WERI-Rb-1 (cell line): ENCODE measurements around the gene CXCL6.

Experiments used
- DNase-seq: peaks from one replicate; pipeline ENCODE4 v3.0.0-alpha.2; 2020
- H3K27ac ChIP-seq: fragments of 250-450 bp; sonication (Bioruptor Pico); 2 replicates; pipeline ENCODE4 v1.5.1; 2020; ENCODE audit warnings: mild to moderate bottlenecking, moderate library complexity
- H3K27me3 ChIP-seq: fragments of 250-450 bp; sonication (Bioruptor Pico); 2 replicates; pipeline ENCODE4 v1.5.1; 2021; ENCODE audit warnings: mild to moderate bottlenecking, low read depth, moderate library complexity; ENCODE audit not compliant: insufficient read depth, severe bottlenecking
- H3K36me3 ChIP-seq: fragments of 250-450 bp; sonication (Bioruptor Pico); 2 replicates; pipeline ENCODE4 v1.5.1; 2020; ENCODE audit warnings: mild to moderate bottlenecking, moderate library complexity
- H3K4me3 ChIP-seq: 2 replicates; pipeline ENCODE4 v1.5.1; 2011; ENCODE audit warnings: low read depth, mild to moderate bottlenecking, control low read depth, low read length
- H3K9me3 ChIP-seq: fragments of 250-450 bp; sonication (Bioruptor Pico); 2 replicates; pipeline ENCODE4 v1.5.1; 2021; ENCODE audit warnings: mild to moderate bottlenecking, moderate library complexity; ENCODE audit not compliant: severe bottlenecking
- TF ChIP-seq, protein P1 (sequence below): IDR thresholded peaks from 2 replicates; pipeline ENCODE4 v1.5.1; 2011; ENCODE audit warnings: low read depth, mild to moderate bottlenecking, control low read depth, inconsistent platforms, low read length

CXCL6 gene

DNA sequence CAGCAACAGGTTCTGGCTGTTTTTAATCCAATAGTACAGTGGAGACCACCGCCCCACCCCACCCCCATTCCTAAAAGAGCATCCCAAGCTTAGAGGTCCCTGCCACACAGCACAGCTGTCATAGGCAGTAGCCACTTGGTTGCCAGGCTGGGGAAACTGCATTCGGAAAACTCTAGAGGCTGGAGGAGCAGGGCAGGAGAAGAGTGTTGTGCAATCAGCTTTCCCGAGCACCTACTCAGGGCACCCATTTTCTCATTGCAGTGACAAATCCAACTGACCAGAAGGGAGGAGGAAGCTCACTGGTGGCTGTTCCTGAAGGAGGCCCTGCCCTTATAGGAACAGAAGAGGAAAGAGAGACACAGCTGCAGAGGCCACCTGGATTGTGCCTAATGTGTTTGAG lies 33.8 kb downstream of the CXCL6 start:
- DNase-seq = no peak
- Histone ChIP-seq H3K9me3 (no peaks in the 10 kb centered on the region), H3K27ac (no peak overlapping the region), H3K36me3 (no peaks in the 10 kb centered on the region), H3K4me3 (no peak overlapping the region), H3K27me3 (no peaks in the 10 kb centered on the region)
- TF ChIP-seq, protein P1, sequence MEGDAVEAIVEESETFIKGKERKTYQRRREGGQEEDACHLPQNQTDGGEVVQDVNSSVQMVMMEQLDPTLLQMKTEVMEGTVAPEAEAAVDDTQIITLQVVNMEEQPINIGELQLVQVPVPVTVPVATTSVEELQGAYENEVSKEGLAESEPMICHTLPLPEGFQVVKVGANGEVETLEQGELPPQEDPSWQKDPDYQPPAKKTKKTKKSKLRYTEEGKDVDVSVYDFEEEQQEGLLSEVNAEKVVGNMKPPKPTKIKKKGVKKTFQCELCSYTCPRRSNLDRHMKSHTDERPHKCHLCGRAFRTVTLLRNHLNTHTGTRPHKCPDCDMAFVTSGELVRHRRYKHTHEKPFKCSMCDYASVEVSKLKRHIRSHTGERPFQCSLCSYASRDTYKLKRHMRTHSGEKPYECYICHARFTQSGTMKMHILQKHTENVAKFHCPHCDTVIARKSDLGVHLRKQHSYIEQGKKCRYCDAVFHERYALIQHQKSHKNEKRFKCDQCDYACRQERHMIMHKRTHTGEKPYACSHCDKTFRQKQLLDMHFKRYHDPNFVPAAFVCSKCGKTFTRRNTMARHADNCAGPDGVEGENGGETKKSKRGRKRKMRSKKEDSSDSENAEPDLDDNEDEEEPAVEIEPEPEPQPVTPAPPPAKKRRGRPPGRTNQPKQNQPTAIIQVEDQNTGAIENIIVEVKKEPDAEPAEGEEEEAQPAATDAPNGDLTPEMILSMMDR = no peak

DNA sequence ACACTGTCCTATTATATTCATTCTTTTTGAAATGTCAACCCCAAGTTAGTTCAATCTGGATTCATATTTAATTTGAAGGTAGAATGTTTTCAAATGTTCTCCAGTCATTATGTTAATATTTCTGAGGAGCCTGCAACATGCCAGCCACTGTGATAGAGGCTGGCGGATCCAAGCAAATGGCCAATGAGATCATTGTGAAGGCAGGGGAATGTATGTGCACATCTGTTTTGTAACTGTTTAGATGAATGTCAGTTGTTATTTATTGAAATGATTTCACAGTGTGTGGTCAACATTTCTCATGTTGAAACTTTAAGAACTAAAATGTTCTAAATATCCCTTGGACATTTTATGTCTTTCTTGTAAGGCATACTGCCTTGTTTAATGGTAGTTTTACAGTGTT lies 34.3 kb downstream of the CXCL6 start:
- H3K27me3 ChIP-seq = no peaks in the 10 kb centered on the region
- no peak overlapping the region for H3K27ac ChIP-seq
- H3K9me3 ChIP-seq = no peaks in the 10 kb centered on the region
- TF ChIP-seq, protein P1 = no peak
- DNase-seq = no peak
- H3K36me3 ChIP-seq = no peaks in the 10 kb centered on the region
- no peak overlapping the region for H3K4me3 ChIP-seq

DNA sequence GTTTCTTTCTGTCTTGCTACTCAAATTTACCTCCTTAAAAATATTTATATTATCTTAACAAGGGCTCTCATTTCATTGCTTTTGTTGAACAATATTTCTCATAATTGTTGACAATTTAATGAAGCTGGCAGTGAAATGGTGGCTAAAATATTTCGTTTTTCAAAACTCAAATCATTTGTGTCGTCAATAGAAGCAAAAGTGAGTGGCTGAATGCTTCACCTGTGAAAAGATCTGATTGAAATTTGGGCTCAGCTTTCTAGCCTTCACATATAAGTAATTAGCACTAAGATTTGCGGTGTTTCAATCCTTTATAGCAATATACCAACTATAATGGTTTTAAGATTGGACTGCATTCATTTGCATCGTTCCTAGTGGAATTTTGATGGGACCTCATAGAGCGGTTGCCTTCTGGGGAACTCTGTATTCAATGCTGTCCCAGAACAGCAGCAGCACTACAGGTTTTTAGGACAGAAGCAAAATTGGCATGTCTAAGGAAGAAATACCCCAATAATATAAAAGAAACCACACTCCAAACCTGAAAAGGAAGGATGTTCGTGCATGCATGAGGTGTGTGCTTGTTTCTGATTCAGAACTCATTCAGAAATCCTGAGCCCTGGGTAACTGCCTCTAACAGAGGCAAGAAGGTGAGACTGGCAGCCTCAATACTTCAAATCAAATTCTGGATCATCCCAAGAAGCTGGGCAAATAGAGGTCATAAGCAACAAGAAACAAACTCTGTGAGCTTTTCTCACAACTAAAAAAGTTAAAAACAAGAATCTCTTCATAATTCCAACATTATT lies 35.2 kb downstream of the CXCL6 start:
- Histone ChIP-seq H3K4me3 (no peak overlapping the region), H3K36me3 (no peaks in the 10 kb centered on the region), H3K27ac (no peak overlapping the region), H3K27me3 (no peaks in the 10 kb centered on the region), H3K9me3 (no peaks in the 10 kb centered on the region)
- TF ChIP-seq, protein P1 = no peak
- DNase-seq = no peak

DNA sequence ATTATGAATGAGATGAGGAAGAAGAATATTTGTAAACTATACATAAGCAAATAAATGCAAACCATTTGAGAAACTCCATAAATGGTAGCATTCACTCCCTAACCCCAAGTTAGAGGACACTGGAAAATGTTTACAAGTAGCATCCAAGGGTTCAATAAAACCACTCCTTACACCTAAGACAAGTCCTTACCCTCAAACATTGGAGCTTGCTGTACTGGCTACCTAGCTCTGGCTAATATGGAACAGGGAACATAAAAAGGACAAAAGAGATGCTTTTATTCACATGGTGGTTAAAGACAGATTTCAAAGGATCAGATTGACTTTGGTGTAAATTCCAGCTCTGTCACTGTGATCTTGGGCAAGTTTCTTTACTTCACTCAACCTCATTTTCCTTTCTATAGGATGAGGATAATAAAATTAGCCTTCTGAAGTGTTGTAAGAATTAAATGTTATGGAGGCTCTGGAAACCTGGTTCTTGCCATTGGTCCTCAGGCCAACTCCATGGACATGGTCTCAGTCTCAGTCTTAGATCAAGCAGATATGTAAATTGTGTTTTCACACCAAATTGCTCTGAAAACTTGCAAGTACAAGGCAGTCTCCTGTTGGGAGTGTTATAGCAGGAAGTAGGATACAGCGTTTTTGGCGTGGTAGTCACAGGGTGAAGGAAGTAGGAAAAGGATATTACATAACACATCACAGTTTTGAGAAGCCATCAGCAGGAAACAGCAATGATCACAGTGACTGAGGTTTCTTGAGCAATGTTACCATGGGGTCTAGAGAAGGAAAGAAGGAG lies 36.0 kb downstream of the CXCL6 start:
- no peaks in the 10 kb centered on the region for H3K36me3 ChIP-seq
- TF ChIP-seq, protein P1 = no peak
- DNase-seq = no peak
- H3K27me3 ChIP-seq = no peaks in the 10 kb centered on the region
- no peak overlapping the region for H3K4me3 ChIP-seq
- H3K9me3 ChIP-seq = no peaks in the 10 kb centered on the region
- H3K27ac ChIP-seq = no peak overlapping the region

DNA sequence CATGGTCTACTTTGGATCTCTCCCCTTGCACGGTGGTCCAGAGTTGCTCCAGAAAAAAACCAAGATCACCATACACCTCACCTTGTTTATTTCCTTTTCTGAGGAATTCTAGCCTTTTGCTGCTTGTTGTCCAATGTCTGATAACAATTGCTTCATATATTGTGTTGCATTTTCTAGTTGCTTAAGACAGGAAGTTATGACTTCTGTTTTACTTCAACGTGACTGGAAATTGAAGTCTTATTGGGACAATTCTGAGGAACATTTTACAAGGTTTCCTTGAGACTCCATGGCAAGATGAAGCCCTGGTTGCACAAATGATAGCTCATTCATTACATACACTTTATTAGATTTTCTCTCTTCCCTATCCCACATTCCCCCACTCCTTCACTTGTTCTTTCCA lies 37.9 kb downstream of the CXCL6 start:
- Histone ChIP-seq H3K36me3 (no peaks in the 10 kb centered on the region), H3K9me3 (no peaks in the 10 kb centered on the region), H3K27me3 (no peaks in the 10 kb centered on the region), H3K4me3 (no peak overlapping the region), H3K27ac (no peak overlapping the region)
- TF ChIP-seq, protein P1 = no peak
- no peak for DNase-seq
